PC-3 (cell line): ENCODE measurements around the gene ZNRF1. TPM values are rescaled to one million over a fixed set of nuclear protein-coding genes. Genes with fewer than 3 reads are reported as not detected.

Source experiments
- ATAC-seq: fragments of 200-7000 bp; cut with Tn5 transposase; 2 replicates; pipeline ENCODE4 v1.9.1; 2020; ENCODE audit warnings: mild to moderate bottlenecking, moderate library complexity
- BruUV-seq: library from RNA; stranded (reverse); fragments of 400-500 nt; replicated peaks from 2 replicates; lab custom pipeline; 2021; lab: Mats Ljungman, UMichigan
- CTCF ChIA-PET: fragments of 300-600 bp; sonication (Branson Sonifier 250); formaldehyde crosslinking; loops from one replicate; lab custom pipeline; 2022; ENCODE audit warnings: antibody characterized with exemption; lab: Charles Lee
- POLR2A ChIA-PET: fragments of 300-600 bp; sonication (Branson Sonifier 250); formaldehyde crosslinking; loops from one replicate; lab custom pipeline; 2022; ENCODE audit warnings: antibody characterized with exemption; ENCODE audit not compliant: unreplicated experiment; lab: Charles Lee
- DNase-seq: peaks from one replicate; pipeline ENCODE4 v3.0.0-alpha.2; 2015
- H2AFZ ChIP-seq: fragments of 300-600 bp; sonication (generic); 2 replicates; pipeline ENCODE4 v1.6.0; 2016; ENCODE audit warnings: antibody characterized with exemption, low read length
- H3F3A ChIP-seq: fragments of 300-600 bp; sonication (generic); one replicate; pipeline ENCODE4 v1.6.0; 2017; ENCODE audit warnings: antibody characterized with exemption, low read length, control low read depth, mild to moderate bottlenecking; ENCODE audit not compliant: unreplicated experiment
- H3K27ac ChIP-seq: fragments of 300-600 bp; sonication (generic); 2 replicates; pipeline ENCODE4 v1.5.1; 2016; ENCODE audit warnings: mild to moderate bottlenecking, low read length
- H3K27me3 ChIP-seq: fragments of 300-600 bp; sonication (generic); 2 replicates; pipeline ENCODE4 v1.6.1; 2016; ENCODE audit warnings: low read length, mixed read lengths
- H3K36me3 ChIP-seq: fragments of 300-600 bp; sonication (generic); 2 replicates; pipeline ENCODE4 v1.6.1; 2016; ENCODE audit warnings: low read depth, mixed run types, low read length, mixed read lengths
- H3K4me1 ChIP-seq: fragments of 300-600 bp; sonication (generic); 2 replicates; pipeline ENCODE4 v1.5.1; 2016; ENCODE audit warnings: low read length; ENCODE audit not compliant: insufficient read depth
- H3K4me2 ChIP-seq: fragments of 300-600 bp; sonication (generic); 2 replicates; pipeline ENCODE4 v1.6.0; 2016; ENCODE audit warnings: low read length
- H3K4me3 ChIP-seq: fragments of 300-600 bp; sonication (generic); 2 replicates; pipeline ENCODE4 v1.5.1; 2016; ENCODE audit warnings: mild to moderate bottlenecking, low read length, mixed read lengths
- H3K79me2 ChIP-seq: fragments of 300-600 bp; sonication (generic); 2 replicates; pipeline ENCODE4 v1.6.1; 2017; ENCODE audit warnings: low read length, mixed read lengths
- H3K9ac ChIP-seq: fragments of 300-600 bp; sonication (generic); 2 replicates; pipeline ENCODE4 v1.6.0; 2016; ENCODE audit warnings: mild to moderate bottlenecking, low read length
- H3K9me2 ChIP-seq: fragments of 300-600 bp; sonication (generic); replicated peaks from 2 replicates; pipeline ENCODE4 v1.6.1; 2016; ENCODE audit warnings: mixed run types, low read length, mixed read lengths
- H3K9me3 ChIP-seq: fragments of 300-600 bp; sonication (generic); 2 replicates; pipeline ENCODE4 v1.6.1; 2016; ENCODE audit warnings: low read length, mixed read lengths
- H4K20me1 ChIP-seq: fragments of 300-600 bp; sonication (generic); 2 replicates; pipeline ENCODE4 v1.6.1; 2016; ENCODE audit warnings: low read length, mixed read lengths
- EZH2 ChIP-seq: fragments of 300-600 bp; sonication (generic); IDR thresholded peaks from one replicate; pipeline ENCODE4 v1.6.1; 2017; ENCODE audit warnings: antibody characterized with exemption, mild to moderate bottlenecking, low read length; ENCODE audit not compliant: unreplicated experiment
- EZH2phosphoT487 ChIP-seq: fragments of 300-600 bp; sonication (generic); IDR thresholded peaks from 2 replicates; pipeline ENCODE4 v1.6.1; 2018; ENCODE audit warnings: mild to moderate bottlenecking, antibody characterized with exemption, low read length, borderline replicate concordance
- intact Hi-C: fragments of 100-400 bp; cut with micrococcal nuclease; formaldehyde crosslinking; loops from 2 replicates; pipeline ENCODE4 v1.9.0; 2023
- total RNA-seq: library from RNA; depleted of rRNA; stranded (reverse); fragments of >200 nt; gene quantifications from 2 replicates; pipeline ENCODE4 v1.2.3, GENCODE V29; 2014
- TF ChIP-seq, protein P1 (sequence below): fragments of 300-600 bp; sonication (generic); conservative IDR thresholded peaks from 2 replicates; pipeline ENCODE4 v1.5.1; 2017; ENCODE audit warnings: antibody characterized with exemption, low read depth, mild to moderate bottlenecking, low read length

Gene ZNRF1
- total RNA-seq, 1 experiment from 2014 or later: 60.4 TPM

DNA sequence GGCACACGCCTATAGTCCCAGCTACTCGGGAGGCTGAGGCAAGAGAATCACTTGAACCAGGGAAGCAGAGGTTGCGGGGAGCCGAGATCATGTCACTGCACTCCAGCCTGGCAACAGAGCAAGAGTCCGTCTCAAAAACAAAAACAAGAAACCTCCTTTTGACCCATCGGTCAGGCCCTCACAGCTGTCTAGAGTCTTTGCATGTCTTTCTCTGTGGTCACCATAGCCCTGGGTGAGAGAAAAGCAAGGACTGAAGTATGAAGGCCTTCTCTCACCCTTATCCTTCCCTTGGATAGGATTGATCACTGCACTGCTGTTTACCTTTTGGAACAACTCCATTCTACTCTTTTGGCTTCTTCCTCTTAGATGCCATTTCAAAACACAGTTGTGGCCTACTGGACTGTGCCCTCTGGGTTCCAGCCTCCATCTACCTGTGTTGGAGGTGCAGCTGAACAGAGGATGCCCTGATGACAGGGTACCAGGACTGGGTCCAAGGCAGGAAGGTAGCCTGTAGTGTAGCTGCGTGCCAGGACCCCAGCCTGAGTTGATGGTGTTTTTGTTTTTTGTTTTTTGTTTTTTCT, 80.6 kb downstream of the ZNRF1 start:
- no TSS peak for BruUV-seq
- Histone ChIP-seq H3K9me3 (no peaks in the 10 kb centered on the region), H3K79me2 (peaks cover 69% of the 10 kb centered on the region), H3K9me2 (no peaks in the 10 kb centered on the region), H3K4me3 (no peak overlapping the region), H3F3A (no peaks in the 10 kb centered on the region), H3K27ac (no peak overlapping the region), H3K9ac (no peak overlapping the region), H2AFZ (no peak overlapping the region), H3K27me3 (no peaks in the 10 kb centered on the region), H3K36me3 (no peaks in the 10 kb centered on the region), H4K20me1 (no peaks in the 10 kb centered on the region), H3K4me2 (no peak overlapping the region), H3K4me1 (no peaks in the 10 kb centered on the region)
- no peak for ATAC-seq
- intact Hi-C loops: no loop called here
- TF ChIP-seq EZH2phosphoT487 (no peak), EZH2 (no peak)
- TF ChIP-seq, protein P1, sequence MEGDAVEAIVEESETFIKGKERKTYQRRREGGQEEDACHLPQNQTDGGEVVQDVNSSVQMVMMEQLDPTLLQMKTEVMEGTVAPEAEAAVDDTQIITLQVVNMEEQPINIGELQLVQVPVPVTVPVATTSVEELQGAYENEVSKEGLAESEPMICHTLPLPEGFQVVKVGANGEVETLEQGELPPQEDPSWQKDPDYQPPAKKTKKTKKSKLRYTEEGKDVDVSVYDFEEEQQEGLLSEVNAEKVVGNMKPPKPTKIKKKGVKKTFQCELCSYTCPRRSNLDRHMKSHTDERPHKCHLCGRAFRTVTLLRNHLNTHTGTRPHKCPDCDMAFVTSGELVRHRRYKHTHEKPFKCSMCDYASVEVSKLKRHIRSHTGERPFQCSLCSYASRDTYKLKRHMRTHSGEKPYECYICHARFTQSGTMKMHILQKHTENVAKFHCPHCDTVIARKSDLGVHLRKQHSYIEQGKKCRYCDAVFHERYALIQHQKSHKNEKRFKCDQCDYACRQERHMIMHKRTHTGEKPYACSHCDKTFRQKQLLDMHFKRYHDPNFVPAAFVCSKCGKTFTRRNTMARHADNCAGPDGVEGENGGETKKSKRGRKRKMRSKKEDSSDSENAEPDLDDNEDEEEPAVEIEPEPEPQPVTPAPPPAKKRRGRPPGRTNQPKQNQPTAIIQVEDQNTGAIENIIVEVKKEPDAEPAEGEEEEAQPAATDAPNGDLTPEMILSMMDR: no peak
- DNase-seq: no peak
- CTCF ChIA-PET: no interaction called here
- POLR2A ChIA-PET: no interaction called here

- intact Hi-C loops: no loop called here
- ChIA-PET POLR2A (no interaction called here), CTCF (no interaction called here)
- Histone ChIP-seq H3K9me2 (no peaks in the 10 kb centered on the region), H3K27me3 (no peaks in the 10 kb centered on the region), H4K20me1 (no peaks in the 10 kb centered on the region), H3K4me2 (no peak overlapping the region), H3F3A (no peaks in the 10 kb centered on the region), H3K9ac (no peak overlapping the region), H3K4me1 (no peaks in the 10 kb centered on the region), H3K9me3 (no peaks in the 10 kb centered on the region), H3K79me2 (peaks cover 73% of the 10 kb centered on the region), H3K27ac (no peak overlapping the region), H3K36me3 (no peaks in the 10 kb centered on the region), H2AFZ (no peak overlapping the region), H3K4me3 (no peak overlapping the region)
- TF ChIP-seq, protein P1: no peak
- no peak for TF ChIP-seq EZH2
- no peak for TF ChIP-seq EZH2phosphoT487
- ATAC-seq (peak; percentile 56), DNase-seq (peak; percentile 35)
- no TSS peak for BruUV-seq
Measured at GRCh38 chr16:75080205-75081029, 81.6 kb downstream of the ZNRF1 start.
